Right atrium auricular region (tissue), 2 donors: ENCODE measurements around the gene CPED1. TPM values are rescaled to one million over a fixed set of nuclear protein-coding genes. Genes with fewer than 3 reads are reported as not detected.
A peak's percentile ranks its signal among the peaks of the same experiment; 100 is the strongest.

Experiments used
- DNase-seq: peaks from one replicate; pipeline ENCODE4 v3.0.0-alpha.2; 2019; ENCODE audit warnings: low spot score
- H3K27ac ChIP-seq, 2 donors: fragments of 200-600 bp; sonication (generic); 1 replicate in 1 of 2; 2 replicates in 1 of 2; pipeline ENCODE4 v1.5.1; 2016 to 2019
- H3K27me3 ChIP-seq, 2 donors: fragments of 200-600 bp; sonication (generic); one replicate each; pipeline versions ENCODE4 v1.5.1 to v1.6.0; 2017 to 2019
- H3K36me3 ChIP-seq: fragments of 200-600 bp; sonication (generic); one replicate; pipeline ENCODE4 v1.5.1; 2016
- H3K4me1 ChIP-seq, 2 donors: fragments of 200-600 bp; sonication (generic); one replicate each; pipeline versions ENCODE4 v1.5.1 to v1.6.0; 2017 to 2019
- H3K4me3 ChIP-seq, 2 donors: fragments of 200-600 bp; sonication (generic); 1 replicate in 1 of 2; 2 replicates in 1 of 2; pipeline ENCODE4 v1.5.1; 2017 to 2019; ENCODE audit warnings: mild to moderate bottlenecking in 1 of 2, moderate library complexity in 1 of 2
- H3K9me3 ChIP-seq, 2 donors: fragments of 200-600 bp; sonication (generic); one replicate each; pipeline ENCODE4 v1.5.1; 2019
- total RNA-seq, 2 donors: library from RNA; depleted of rRNA; stranded (reverse); fragments of >200 nt; gene quantifications; one replicate each; pipeline ENCODE4 v1.1.0, GENCODE V29; 2016
- TF ChIP-seq, protein P1 (sequence below), 2 donors: fragments of 200-600 bp; sonication (generic); IDR thresholded peaks; one replicate each; pipeline ENCODE4 v1.5.1; 2019; ENCODE audit warnings: antibody characterized with exemption in 2 of 2

Gene CPED1
- total RNA-seq, 2 donors from 2014 or later = 13.8 to 19.0 TPM

DNA sequence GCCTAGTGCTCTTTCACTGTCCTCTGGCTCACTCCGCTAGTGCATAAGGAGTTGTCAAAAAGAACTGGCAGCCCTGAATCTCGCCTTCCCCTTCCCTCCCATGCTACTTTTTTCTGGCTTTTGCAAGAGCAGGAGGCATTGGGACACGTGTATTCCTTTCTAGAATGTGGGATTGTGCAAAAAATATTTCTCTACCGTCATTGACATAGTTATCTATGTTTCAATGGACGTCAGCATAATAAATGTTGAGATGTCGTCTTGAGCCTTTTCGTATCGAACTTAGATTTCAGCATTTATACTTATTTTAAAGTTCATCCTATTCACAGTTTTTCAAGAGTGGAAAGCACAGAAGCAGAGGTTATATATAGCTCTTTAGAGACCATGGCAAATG, 37.2 kb upstream of the CPED1 start:
- Histone ChIP-seq H3K27ac (peak overlapping the region; percentile 98 to 99), H3K4me1 (peaks cover 0 to 21% of the 10 kb centered on the region in 2 donors), H3K4me3 (peak overlapping the region; percentile 66 to 87), H3K36me3 (peaks cover 24% of the 10 kb centered on the region), H3K27me3 (no peaks in the 10 kb centered on the region), H3K9me3 (no peaks in the 10 kb centered on the region)
- TF ChIP-seq, protein P1, sequence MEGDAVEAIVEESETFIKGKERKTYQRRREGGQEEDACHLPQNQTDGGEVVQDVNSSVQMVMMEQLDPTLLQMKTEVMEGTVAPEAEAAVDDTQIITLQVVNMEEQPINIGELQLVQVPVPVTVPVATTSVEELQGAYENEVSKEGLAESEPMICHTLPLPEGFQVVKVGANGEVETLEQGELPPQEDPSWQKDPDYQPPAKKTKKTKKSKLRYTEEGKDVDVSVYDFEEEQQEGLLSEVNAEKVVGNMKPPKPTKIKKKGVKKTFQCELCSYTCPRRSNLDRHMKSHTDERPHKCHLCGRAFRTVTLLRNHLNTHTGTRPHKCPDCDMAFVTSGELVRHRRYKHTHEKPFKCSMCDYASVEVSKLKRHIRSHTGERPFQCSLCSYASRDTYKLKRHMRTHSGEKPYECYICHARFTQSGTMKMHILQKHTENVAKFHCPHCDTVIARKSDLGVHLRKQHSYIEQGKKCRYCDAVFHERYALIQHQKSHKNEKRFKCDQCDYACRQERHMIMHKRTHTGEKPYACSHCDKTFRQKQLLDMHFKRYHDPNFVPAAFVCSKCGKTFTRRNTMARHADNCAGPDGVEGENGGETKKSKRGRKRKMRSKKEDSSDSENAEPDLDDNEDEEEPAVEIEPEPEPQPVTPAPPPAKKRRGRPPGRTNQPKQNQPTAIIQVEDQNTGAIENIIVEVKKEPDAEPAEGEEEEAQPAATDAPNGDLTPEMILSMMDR (IDR thresholded peaks at IDR 0.05) = no peak
- DNase-seq = no peak

DNA sequence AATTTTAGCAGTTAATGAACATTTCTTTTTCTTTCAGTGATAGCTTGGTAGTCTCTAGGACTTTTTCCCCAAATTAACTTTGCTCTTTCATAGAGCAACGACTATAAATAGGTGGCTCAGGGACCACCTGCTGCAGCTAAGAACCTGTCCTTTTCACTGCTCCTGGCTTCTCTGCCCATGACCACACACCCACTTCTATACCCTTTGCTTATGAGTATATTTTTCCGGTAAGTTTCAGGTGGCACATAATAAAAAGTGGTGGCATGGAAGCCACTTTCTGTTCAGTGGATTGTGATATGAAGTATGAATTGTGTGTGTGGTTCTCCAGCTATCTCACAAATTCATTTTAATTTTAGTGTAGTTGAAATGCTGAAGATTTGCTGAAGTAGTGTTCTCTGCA, 36.7 kb upstream of the CPED1 start:
- H3K4me1 ChIP-seq = peaks cover 0 to 21% of the 10 kb centered on the region in 2 donors
- no peaks in the 10 kb centered on the region for H3K27me3 ChIP-seq
- peak overlapping the region; percentile 66 to 87 for H3K4me3 ChIP-seq
- no peaks in the 10 kb centered on the region for H3K9me3 ChIP-seq
- peaks cover 29% of the 10 kb centered on the region for H3K36me3 ChIP-seq
- TF ChIP-seq, protein P1 (IDR thresholded peaks at IDR 0.05) = no peak
- DNase-seq = no peak
- peak overlapping the region; percentile 98 to 99 for H3K27ac ChIP-seq

DNA sequence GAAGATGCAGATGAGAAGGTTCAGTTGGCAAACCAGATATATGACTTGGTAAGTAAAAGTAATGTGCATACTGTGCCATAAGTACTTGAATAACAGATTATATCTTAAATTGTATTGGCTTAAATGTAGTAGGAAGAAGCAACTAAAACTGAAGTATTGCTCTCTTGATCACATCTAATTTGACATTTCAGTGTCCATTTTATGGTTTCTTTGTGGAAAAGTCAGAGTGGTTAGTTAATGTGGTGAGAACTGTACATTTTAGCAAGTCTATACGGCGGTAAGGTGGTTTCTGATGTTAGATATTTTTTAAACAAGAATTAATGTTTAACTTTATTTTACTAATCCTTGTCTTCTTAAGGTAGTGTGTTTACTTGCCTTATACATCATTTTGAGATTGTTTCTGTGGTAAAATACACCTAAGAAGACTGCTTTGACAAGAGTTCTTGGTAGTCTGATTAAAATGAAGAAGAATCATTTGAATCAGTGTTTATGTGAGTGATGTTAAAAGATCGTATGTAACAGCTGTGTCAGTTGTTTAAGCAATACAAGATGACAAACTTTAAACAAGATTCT, 32.8 kb upstream of the CPED1 start:
- H3K36me3 ChIP-seq = peaks cover 41% of the 10 kb centered on the region

DNA sequence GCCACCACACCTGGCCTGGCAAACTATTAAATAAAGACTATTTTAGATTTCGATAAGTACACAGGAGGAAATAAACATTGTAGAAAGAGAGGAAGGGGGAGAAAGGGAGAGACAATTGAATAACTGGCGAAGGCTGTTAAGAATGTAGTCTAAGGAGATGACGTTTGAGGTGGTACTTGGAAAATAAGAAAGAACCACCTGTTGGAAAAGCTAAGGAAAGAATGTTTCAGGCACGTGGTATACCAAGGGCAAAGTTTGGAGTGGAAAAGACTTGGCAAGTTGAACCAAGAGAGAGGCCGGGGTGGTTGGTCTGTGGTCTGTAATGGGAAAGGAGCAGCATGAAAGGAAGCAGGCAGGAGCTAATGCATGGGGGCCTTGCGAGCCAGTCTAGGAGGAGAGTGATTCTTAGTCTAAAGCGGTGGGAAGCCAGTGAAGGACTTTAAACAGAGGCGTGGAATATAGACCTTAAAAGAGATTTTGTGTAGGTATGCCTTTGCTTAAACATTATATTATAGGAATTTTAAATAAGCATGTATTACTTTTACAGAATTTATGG, 28.5 kb upstream of the CPED1 start:
- Histone ChIP-seq H3K27ac (no peak overlapping the region), H3K27me3 (no peaks in the 10 kb centered on the region)

More for the DNA sequence above, 32.8 kb upstream of the CPED1 start:
- H3K4me1 ChIP-seq = peaks cover 0 to 21% of the 10 kb centered on the region in 2 donors
- H3K4me3 ChIP-seq = no peak overlapping the region
- no peak overlapping the region for H3K27ac ChIP-seq
- no peaks in the 10 kb centered on the region for H3K9me3 ChIP-seq
- DNase-seq = no peak
- TF ChIP-seq, protein P1 (IDR thresholded peaks at IDR 0.05) = no peak
- no peaks in the 10 kb centered on the region for H3K27me3 ChIP-seq

DNA sequence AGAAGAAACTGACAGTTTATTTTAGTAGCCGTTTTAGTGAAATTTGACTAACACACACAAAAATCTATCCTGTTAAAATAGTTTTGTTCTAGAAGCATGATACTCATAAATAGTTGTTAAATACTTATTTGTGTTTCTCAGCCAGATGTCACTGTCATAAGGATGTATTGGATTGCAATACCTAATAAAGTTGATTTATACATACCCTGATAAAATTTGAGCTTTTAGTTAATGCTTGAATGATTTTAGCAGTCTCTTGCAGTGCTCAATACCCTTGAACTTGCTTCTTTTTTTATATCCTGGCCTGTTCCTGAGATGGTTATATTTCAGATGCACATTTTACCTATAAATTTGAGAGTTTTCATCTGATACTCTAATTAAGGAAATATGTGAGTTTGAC, 27.8 kb upstream of the CPED1 start:
- DNase-seq = no peak
- Histone ChIP-seq H3K27ac (no peak overlapping the region), H3K4me1 (no peaks in the 10 kb centered on the region), H3K36me3 (peaks cover 24% of the 10 kb centered on the region), H3K4me3 (no peak overlapping the region), H3K27me3 (no peaks in the 10 kb centered on the region), H3K9me3 (no peaks in the 10 kb centered on the region)
- TF ChIP-seq, protein P1 (IDR thresholded peaks at IDR 0.05) = no peak

More for the DNA sequence above, 28.5 kb upstream of the CPED1 start:
- Histone ChIP-seq H3K9me3 (no peaks in the 10 kb centered on the region), H3K36me3 (peaks cover 25% of the 10 kb centered on the region), H3K4me1 (no peaks in the 10 kb centered on the region), H3K4me3 (no peak overlapping the region)
- DNase-seq = no peak
- TF ChIP-seq, protein P1 (IDR thresholded peaks at IDR 0.05) = no peak
